K562 (cell line): ENCODE data around the gene CPTP. TPM values are rescaled to one million over a fixed set of nuclear protein-coding genes. Genes with fewer than 3 reads are reported as not detected.

ENCODE experiments used
- BDP1 ChIP-seq: IDR thresholded peaks from 3 replicates; pipeline ENCODE4 v1.6.1; 2011; ENCODE audit not compliant: insufficient read length, insufficient read depth
- CCNT2 ChIP-seq: IDR thresholded peaks from 2 replicates; pipeline ENCODE4 v1.6.1; 2011; ENCODE audit warnings: borderline replicate concordance, low read depth, mild to moderate bottlenecking, moderate library complexity, mixed read lengths, low read length; ENCODE audit not compliant: insufficient read length; ENCODE audit errors: extremely low read depth
- EP400 ChIP-seq: fragments of 450-650 bp; IDR thresholded peaks from 2 replicates; pipeline ENCODE4 v1.6.1; 2017; ENCODE audit warnings: antibody characterized with exemption, mild to moderate bottlenecking, moderate library complexity
- ESRRA ChIP-seq: fragments of 450-650 bp; IDR thresholded peaks from 2 replicates; pipeline ENCODE4 v1.6.1; 2014; ENCODE audit warnings: low read depth, mild to moderate bottlenecking, moderate library complexity, borderline replicate concordance
- FOS ChIP-seq: IDR thresholded peaks from 3 replicates; pipeline ENCODE4 v1.6.1; 2011; ENCODE audit not compliant: insufficient read length; ENCODE audit errors: extremely low read depth
- FOSL1 ChIP-seq: fragments of 200-800 bp; sonication (Bioruptor generic); conservative IDR thresholded peaks from 2 replicates; pipeline ENCODE4 v1.6.1; 2016; ENCODE audit warnings: missing genetic modification characterization, missing compliant biosample characterization
- HLTF ChIP-seq: fragments of 450-650 bp; IDR thresholded peaks from 2 replicates; pipeline ENCODE4 v1.6.1; 2016
- JUNB ChIP-seq: fragments of 450-650 bp; formaldehyde crosslinking; conservative IDR thresholded peaks from 2 replicates; pipeline ENCODE4 v1.4.0; 2020; ENCODE audit warnings: mild to moderate bottlenecking
- MCM7 ChIP-seq, 2 experiments: fragments of 450-650 bp; IDR thresholded peaks; 2 replicates each; pipeline ENCODE4 v1.6.1; 2016 to 2018
- MYNN ChIP-seq, 2 experiments: sonication (generic); formaldehyde crosslinking in 1 of 2; IDR thresholded peaks; 2 replicates each; pipeline versions ENCODE4 v1.5.0 to v1.6.1; 2016 to 2020; ENCODE audit warnings: antibody characterized with exemption in 1 of 2, missing genetic modification reagents in 1 of 2
- NCOA4 ChIP-seq: fragments of 450-650 bp; IDR thresholded peaks from 2 replicates; pipeline ENCODE4 v1.6.1; 2018; ENCODE audit warnings: mild to moderate bottlenecking; ENCODE audit not compliant: partially characterized antibody
- NR3C1 ChIP-seq: sonication (generic); formaldehyde crosslinking; IDR thresholded peaks from 2 replicates; pipeline ENCODE4 v1.8.1; 2022; ENCODE audit warnings: missing genetic modification reagents
- NUFIP1 ChIP-seq: fragments of 450-650 bp; IDR thresholded peaks from 2 replicates; pipeline ENCODE4 v1.6.1; 2018; ENCODE audit not compliant: partially characterized antibody
- PHB ChIP-seq: fragments of 250-450 bp; sonication (Bioruptor Pico); IDR thresholded peaks from 2 replicates; pipeline ENCODE4 v1.5.0; 2021
- PHB2 ChIP-seq: fragments of 450-650 bp; IDR thresholded peaks from 2 replicates; pipeline ENCODE4 v1.6.1; 2017; ENCODE audit warnings: low read depth
- PHF20 ChIP-seq: fragments of 450-650 bp; IDR thresholded peaks from 2 replicates; pipeline ENCODE4 v1.6.1; 2018; ENCODE audit not compliant: partially characterized antibody
- PHF21A ChIP-seq: fragments of 450-650 bp; IDR thresholded peaks from 2 replicates; pipeline ENCODE4 v1.6.1; 2017; ENCODE audit warnings: low read depth, borderline replicate concordance
- RBFOX2 ChIP-seq: fragments of 200-400 bp; formaldehyde crosslinking; IDR thresholded peaks from 2 replicates; pipeline ENCODE4 v1.6.1; 2017; ENCODE audit warnings: low read depth, mild to moderate bottlenecking, low read length, moderate library complexity
- RFX5 ChIP-seq: IDR thresholded peaks from 2 replicates; pipeline ENCODE4 v1.6.1; 2011; ENCODE audit warnings: low read depth, mild to moderate bottlenecking, improper control_type of control experiment, low read length
- SREBF1 ChIP-seq: fragments of 150-350 bp; IDR thresholded peaks from 2 replicates; pipeline ENCODE4 v1.6.1; 2014; ENCODE audit warnings: antibody characterized with exemption, low read depth, low read length, borderline replicate concordance
- STAT5A ChIP-seq: IDR thresholded peaks from 2 replicates; pipeline ENCODE4 v1.6.1; 2012; ENCODE audit warnings: low read length, inconsistent platforms, borderline replicate concordance
- ZFP36 ChIP-seq: fragments of 150-350 bp; IDR thresholded peaks from 2 replicates; pipeline ENCODE4 v1.6.1; 2018; ENCODE audit warnings: low read length, low read depth; ENCODE audit not compliant: partially characterized antibody
- ZNF165 ChIP-seq: fragments of 250-450 bp; sonication (Bioruptor Pico); IDR thresholded peaks from 2 replicates; pipeline ENCODE4 v1.4.0; 2020; ENCODE audit warnings: borderline replicate concordance
- ZNF518B ChIP-seq: fragments of 250-450 bp; sonication (Bioruptor Pico); IDR thresholded peaks from 2 replicates; pipeline ENCODE4 v1.5.0; 2021; ENCODE audit warnings: mild to moderate bottlenecking, moderate library complexity
- ZNF589 ChIP-seq: fragments of 200-800 bp; sonication (Bioruptor generic); IDR thresholded peaks from 2 replicates; pipeline ENCODE4 v1.6.1; 2016; ENCODE audit warnings: low read depth, missing genetic modification characterization, missing compliant biosample characterization
- ZNF699 ChIP-seq: fragments of 250-450 bp; sonication (Bioruptor Pico); IDR thresholded peaks from 2 replicates; pipeline ENCODE4 v1.8.0; 2021; ENCODE audit warnings: mild to moderate bottlenecking, moderate library complexity; ENCODE audit not compliant: insufficient replicate concordance
- ZNF766 ChIP-seq: fragments of 200-800 bp; sonication (Bioruptor generic); conservative IDR thresholded peaks from 2 replicates; pipeline ENCODE4 v1.6.1; 2016; ENCODE audit warnings: missing genetic modification characterization, missing compliant biosample characterization
- polyA plus RNA-seq, 8 experiments: library from polyadenylated mRNA; depleted of rRNA in 4 of 8; stranded (reverse) in 5 of 8; unstranded in 3 of 8; fragments of >200 nt; fragmentation: Nextera tagmentation in 2 of 8; fragmentation: Illumina TruSeq in 1 of 8; extraction: Ambion mirVana in 2 of 8; extraction: Trizol in 1 of 8; gene quantifications; 2 replicates each; pipeline versions ENCODE4 v1.2.1 to v1.2.3, GENCODE V29; 2011 to 2014; ENCODE audit warnings: inconsistent platforms in 1 of 8, missing spikeins in 1 of 8
- total RNA-seq, 7 experiments: library from RNA; depleted of rRNA in 6 of 7; stranded (reverse); fragments of >200 nt in 6 of 7; fragmentation: Illumina TruSeq in 2 of 7; extraction: Trizol in 2 of 7; gene quantifications; 2 replicates each; pipeline versions ENCODE4 v1.2.1 to v1.2.3, GENCODE V29; 2011 to 2021; ENCODE audit warnings: low replicate concordance in 1 of 7
- TF ChIP-seq, protein P1 (sequence below): fragments of 250-450 bp; sonication (Bioruptor Pico); IDR thresholded peaks from 2 replicates; pipeline ENCODE4 v1.6.1; 2021; ENCODE audit warnings: mild to moderate bottlenecking

CPTP gene
- total and polyA plus RNA-seq, 9 of the 15 experiments (the other 6 are each of a cell fraction or from before 2014, with no cell fraction given), result 0.11 to 25.8 (median 3.5) TPM

DNA sequence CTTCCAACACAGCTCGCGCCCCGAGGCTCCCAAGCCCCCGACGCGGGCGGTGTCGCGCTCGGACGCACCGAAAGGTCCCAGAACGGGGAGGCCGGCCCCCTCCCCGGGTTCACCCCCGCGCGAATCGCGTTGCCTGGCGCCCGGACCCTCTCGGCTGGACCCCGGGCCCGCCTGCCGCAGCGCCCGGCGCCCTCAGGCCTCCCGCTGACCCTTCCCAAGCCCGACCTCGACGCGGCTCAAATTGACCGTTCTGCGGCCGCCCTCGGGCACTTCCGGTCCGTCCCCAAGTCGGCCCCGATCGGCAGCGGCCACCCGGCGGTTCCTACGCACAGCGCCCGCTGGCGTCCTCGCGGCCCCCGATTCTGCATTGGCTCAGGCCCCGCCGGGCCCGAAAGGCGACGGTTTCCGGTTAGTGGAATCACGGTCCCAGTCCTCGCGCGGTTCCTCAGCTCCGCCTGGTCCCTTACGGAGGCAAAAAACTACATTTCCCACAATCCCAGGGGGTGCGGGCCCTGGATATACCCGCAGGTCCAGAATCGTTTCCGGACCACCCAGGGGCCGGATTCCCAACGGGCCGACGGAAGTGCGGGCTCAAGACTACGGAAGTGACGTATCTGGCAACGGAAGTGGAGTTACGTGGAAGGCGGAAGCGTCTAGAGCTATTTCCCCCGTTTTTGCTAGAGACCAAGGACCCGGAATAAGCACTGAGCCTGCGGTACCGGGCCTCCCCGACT, 50.5 kb downstream of the CPTP start, which contains the start of gene AURKAIP1 (continued):
- TF ChIP-seq, protein P1, sequence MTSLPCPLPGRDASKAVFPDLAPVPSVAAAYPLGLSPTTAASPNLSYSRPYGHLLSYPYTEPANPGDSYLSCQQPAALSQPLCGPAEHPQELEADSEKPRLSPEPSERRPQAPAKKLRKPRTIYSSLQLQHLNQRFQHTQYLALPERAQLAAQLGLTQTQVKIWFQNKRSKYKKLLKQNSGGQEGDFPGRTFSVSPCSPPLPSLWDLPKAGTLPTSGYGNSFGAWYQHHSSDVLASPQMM (CRISPR knock-in tag), result no peak
- TF ChIP-seq PHB2, result no peak
- peak; percentile 94 for TF ChIP-seq NUFIP1
- peak; percentile 81 for TF ChIP-seq HLTF
- TF ChIP-seq FOS, result no peak
- no peak for TF ChIP-seq MCM7 (IDR thresholded peaks at IDR 0.05)
- no peak; the same call in none of the 2 replicates for TF ChIP-seq SREBF1
- TF ChIP-seq ZNF699 (CRISPR knock-in tag), result no peak
- TF ChIP-seq MYNN (IDR thresholded peaks at IDR 0.05), result peak; percentile 71; the same call in 1 of the 2 replicates
- no peak for TF ChIP-seq MYNN (CRISPR knock-in tag; IDR thresholded peaks at IDR 0.05)
- TF ChIP-seq STAT5A, result 0 out of 2 replicates have a peak, but pooled peaks have one; percentile 33
- TF ChIP-seq PHF21A, result peak; percentile 84
- TF ChIP-seq RFX5, result 0 out of 2 replicates have a peak, but pooled peaks have one; percentile 49
- TF ChIP-seq ZNF589, result peak; percentile 85
- TF ChIP-seq EP400, result peak; percentile 94
- peak; percentile 87; the same call in 1 of the 2 replicates for TF ChIP-seq ZNF766 (CRISPR knock-in tag)
- no peak for TF ChIP-seq NCOA4
- peak; percentile 91 for TF ChIP-seq RBFOX2
- peak; percentile 93 for TF ChIP-seq CCNT2
- TF ChIP-seq ZFP36, result peak; percentile 31
- peak; percentile 63; the same call in 1 of the 2 replicates for TF ChIP-seq PHB (CRISPR knock-in tag)
- TF ChIP-seq PHF20, result peak; percentile 96
- peak; percentile 79 for TF ChIP-seq FOSL1 (tag)
- TF ChIP-seq NR3C1 (CRISPR knock-in tag), result no peak
- no peak for TF ChIP-seq ZNF518B
- TF ChIP-seq ESRRA, result peak; percentile 97
- no peak for TF ChIP-seq BDP1
- peak; percentile 88 for TF ChIP-seq ZNF165
- no peak for TF ChIP-seq JUNB (CRISPR knock-in tag)
